ENCODE results near the gene CENPU. TPM values are rescaled to one million over a fixed set of nuclear protein-coding genes. Genes with fewer than 3 reads are reported as not detected.

CENPU gene
- total RNA-seq, 1 donor from 2014 or later: 74.2 TPM

GRCh38 chr4:184721254-184721653, 12.6 kb downstream of the CENPU start:
- H3K4me1 Mint-ChIP-seq (ENCODE audit: low read depth): peaks cover 43% of the 10 kb centered on the region
- H3K36me3 Mint-ChIP-seq (ENCODE audit: low read depth): peaks cover 87% of the 10 kb centered on the region
- intact Hi-C loops (cut with micrococcal nuclease): no loop called here
- H3K9me3 Mint-ChIP-seq: peaks cover 18% of the 10 kb centered on the region
- no peaks in the 10 kb centered on the region for H3K27me3 Mint-ChIP-seq (ENCODE audit: low read depth)
- H3K4me3 Mint-ChIP-seq (ENCODE audit: low read depth): no peak overlapping the region
- no peak for DNase-seq (ENCODE audit: low spot score)
- no peak overlapping the region for H3K27ac Mint-ChIP-seq

GRCh38 chr4:184719407-184719806, 14.5 kb downstream of the CENPU start:
- intact Hi-C loops (cut with micrococcal nuclease): no loop called here
- no peaks in the 10 kb centered on the region for H3K27me3 Mint-ChIP-seq (ENCODE audit: low read depth)
- no peak overlapping the region for H3K27ac Mint-ChIP-seq

GRCh38 chr4:184715526-184715925, 18.4 kb downstream of the CENPU start:
- Mint-ChIP-seq H3K4me1 (ENCODE audit: low read depth) (peaks cover 30% of the 10 kb centered on the region), H3K36me3 (ENCODE audit: low read depth) (peaks cover 79% of the 10 kb centered on the region), H3K9me3 (peaks cover 5% of the 10 kb centered on the region), H3K27ac (no peak overlapping the region), H3K27me3 (ENCODE audit: low read depth) (no peaks in the 10 kb centered on the region), H3K4me3 (ENCODE audit: low read depth) (no peak overlapping the region)
- intact Hi-C loops (cut with micrococcal nuclease): no loop called here
- DNase-seq (ENCODE audit: low spot score): no peak

More at GRCh38 chr4:184719407-184719806, 14.5 kb downstream of the CENPU start:
- Mint-ChIP-seq H3K9me3 (peaks cover 18% of the 10 kb centered on the region), H3K4me3 (ENCODE audit: low read depth) (no peak overlapping the region), H3K4me1 (ENCODE audit: low read depth) (peaks cover 40% of the 10 kb centered on the region), H3K36me3 (ENCODE audit: low read depth) (peaks cover 84% of the 10 kb centered on the region)
- no peak for DNase-seq (ENCODE audit: low spot score)

GRCh38 chr4:184713887-184714286, 20.0 kb downstream of the CENPU start:
- H3K27me3 Mint-ChIP-seq (ENCODE audit: low read depth): no peaks in the 10 kb centered on the region
- peaks cover 81% of the 10 kb centered on the region for H3K36me3 Mint-ChIP-seq (ENCODE audit: low read depth)
- no peaks in the 10 kb centered on the region for H3K9me3 Mint-ChIP-seq
- no peak overlapping the region for H3K4me3 Mint-ChIP-seq (ENCODE audit: low read depth)
- no peak for DNase-seq (ENCODE audit: low spot score)
- intact Hi-C loops (cut with micrococcal nuclease): loop anchor here (5.0 kb wide), 1 partner anchor 67 kb away; the partner anchor contains the start of genes CASP3 and PRIMPOL
- peaks cover 23% of the 10 kb centered on the region for H3K4me1 Mint-ChIP-seq (ENCODE audit: low read depth)
- H3K27ac Mint-ChIP-seq: no peak overlapping the region

- Mint-ChIP-seq H3K4me1 (ENCODE audit: low read depth) (peaks cover 22% of the 10 kb centered on the region), H3K4me3 (ENCODE audit: low read depth) (no peak overlapping the region), H3K27ac (peak overlapping the region; percentile 24), H3K9me3 (no peaks in the 10 kb centered on the region), H3K27me3 (ENCODE audit: low read depth) (no peaks in the 10 kb centered on the region), H3K36me3 (ENCODE audit: low read depth) (peaks cover 83% of the 10 kb centered on the region)
- DNase-seq (ENCODE audit: low spot score): no peak
- intact Hi-C loops (cut with micrococcal nuclease): loop anchor here (5.0 kb wide), 1 partner anchor 65 kb away; the partner anchor contains the start of genes CASP3 and PRIMPOL
Measured at GRCh38 chr4:184712322-184712721, 21.6 kb downstream of the CENPU start.

GRCh38 chr4:184706453-184706852, 27.4 kb downstream of the CENPU start:
- DNase-seq (ENCODE audit: low spot score): no peak
- H3K27me3 Mint-ChIP-seq (ENCODE audit: low read depth): no peaks in the 10 kb centered on the region
- H3K27ac Mint-ChIP-seq: peak overlapping the region; percentile 83
- intact Hi-C loops (cut with micrococcal nuclease): no loop called here
- H3K4me3 Mint-ChIP-seq (ENCODE audit: low read depth): no peak overlapping the region
- peaks cover 27% of the 10 kb centered on the region for H3K4me1 Mint-ChIP-seq (ENCODE audit: low read depth)
- peaks cover 91% of the 10 kb centered on the region for H3K36me3 Mint-ChIP-seq (ENCODE audit: low read depth)
- H3K9me3 Mint-ChIP-seq: no peaks in the 10 kb centered on the region

- no peaks in the 10 kb centered on the region for H3K9me3 Mint-ChIP-seq
- H3K4me1 Mint-ChIP-seq (ENCODE audit: low read depth): peaks cover 27% of the 10 kb centered on the region
- no peak for DNase-seq (ENCODE audit: low spot score)
- no peaks in the 10 kb centered on the region for H3K27me3 Mint-ChIP-seq (ENCODE audit: low read depth)
- H3K4me3 Mint-ChIP-seq (ENCODE audit: low read depth): no peak overlapping the region
- H3K36me3 Mint-ChIP-seq (ENCODE audit: low read depth): peaks cover 90% of the 10 kb centered on the region
- intact Hi-C loops (cut with micrococcal nuclease): no loop called here
- peak overlapping the region; percentile 23 for H3K27ac Mint-ChIP-seq
Measured at GRCh38 chr4:184705692-184706091, 28.2 kb downstream of the CENPU start.

GRCh38 chr4:184702114-184702513, 31.8 kb downstream of the CENPU start:
- no peak overlapping the region for H3K27ac Mint-ChIP-seq
- no peaks in the 10 kb centered on the region for H3K27me3 Mint-ChIP-seq (ENCODE audit: low read depth)
- intact Hi-C loops (cut with micrococcal nuclease): no loop called here
- peaks cover 80% of the 10 kb centered on the region for H3K36me3 Mint-ChIP-seq (ENCODE audit: low read depth)
- no peak overlapping the region for H3K4me3 Mint-ChIP-seq (ENCODE audit: low read depth)
- H3K4me1 Mint-ChIP-seq (ENCODE audit: low read depth): peaks cover 21% of the 10 kb centered on the region
- no peak for DNase-seq (ENCODE audit: low spot score)
- H3K9me3 Mint-ChIP-seq: no peaks in the 10 kb centered on the region

- peaks cover 4% of the 10 kb centered on the region for H3K4me1 Mint-ChIP-seq (ENCODE audit: low read depth)
- H3K4me3 Mint-ChIP-seq (ENCODE audit: low read depth): no peak overlapping the region
- intact Hi-C loops (cut with micrococcal nuclease): no loop called here
- peaks cover 80% of the 10 kb centered on the region for H3K36me3 Mint-ChIP-seq (ENCODE audit: low read depth)
- H3K27me3 Mint-ChIP-seq (ENCODE audit: low read depth): no peaks in the 10 kb centered on the region
- H3K27ac Mint-ChIP-seq: no peak overlapping the region
- no peak for DNase-seq (ENCODE audit: low spot score)
- no peaks in the 10 kb centered on the region for H3K9me3 Mint-ChIP-seq
Measured at GRCh38 chr4:184699941-184700340, 34.0 kb downstream of the CENPU start.

- DNase-seq (ENCODE audit: low spot score): no peak
- Mint-ChIP-seq H3K27me3 (ENCODE audit: low read depth) (no peaks in the 10 kb centered on the region), H3K4me1 (ENCODE audit: low read depth) (no peaks in the 10 kb centered on the region), H3K36me3 (ENCODE audit: low read depth) (peaks cover 76% of the 10 kb centered on the region), H3K4me3 (ENCODE audit: low read depth) (no peak overlapping the region), H3K27ac (no peak overlapping the region), H3K9me3 (no peaks in the 10 kb centered on the region)
- intact Hi-C loops (cut with micrococcal nuclease): no loop called here
Measured at GRCh38 chr4:184697956-184698355, 35.9 kb downstream of the CENPU start.

GRCh38 chr4:184695178-184695896, 38.6 kb downstream of the CENPU start:
- Mint-ChIP-seq H3K36me3 (ENCODE audit: low read depth) (peaks cover 72% of the 10 kb centered on the region), H3K9me3 (no peaks in the 10 kb centered on the region), H3K4me1 (ENCODE audit: low read depth) (no peaks in the 10 kb centered on the region), H3K27me3 (ENCODE audit: low read depth) (no peaks in the 10 kb centered on the region), H3K27ac (peak overlapping the region; percentile 38), H3K4me3 (ENCODE audit: low read depth) (no peak overlapping the region)
- no peak for DNase-seq (ENCODE audit: low spot score)
- intact Hi-C loops (cut with micrococcal nuclease): no loop called here

GRCh38 chr4:184694412-184694956, 39.4 kb downstream of the CENPU start:
- Mint-ChIP-seq H3K27me3 (ENCODE audit: low read depth) (no peaks in the 10 kb centered on the region), H3K27ac (no peak overlapping the region), H3K4me3 (ENCODE audit: low read depth) (no peak overlapping the region), H3K36me3 (ENCODE audit: low read depth) (peaks cover 68% of the 10 kb centered on the region), H3K4me1 (ENCODE audit: low read depth) (no peaks in the 10 kb centered on the region), H3K9me3 (no peaks in the 10 kb centered on the region)
- intact Hi-C loops (cut with micrococcal nuclease): no loop called here
- no peak for DNase-seq (ENCODE audit: low spot score)

- DNase-seq (ENCODE audit: low spot score): no peak
- peaks cover 63% of the 10 kb centered on the region for H3K36me3 Mint-ChIP-seq (ENCODE audit: low read depth)
Measured at GRCh38 chr4:184693056-184693455, 40.8 kb downstream of the CENPU start.

More at GRCh38 chr4:184693056-184693455, 40.8 kb downstream of the CENPU start:
- H3K27ac Mint-ChIP-seq: no peak overlapping the region
- no peaks in the 10 kb centered on the region for H3K9me3 Mint-ChIP-seq
- H3K4me3 Mint-ChIP-seq (ENCODE audit: low read depth): no peak overlapping the region
- no peaks in the 10 kb centered on the region for H3K27me3 Mint-ChIP-seq (ENCODE audit: low read depth)
- intact Hi-C loops (cut with micrococcal nuclease): no loop called here
- H3K4me1 Mint-ChIP-seq (ENCODE audit: low read depth): peaks cover 6% of the 10 kb centered on the region

All from activated T-helper 2 cell treated with anti-CD3 and anti-CD28 coated beads, Interferon-gamma antibody, Interleukin-2, Interleukin-4, amounts not matched to agents 10 μg/mL and 5 μg/mL and 100 μg/mL, durations not matched to agents 14 hours and 24 hours and 36 hours (primary cell).